RWPE2 (cell line): ENCODE data around the gene ITGAV.

ENCODE experiments used
- ATAC-seq: fragments of 200-7000 bp; cut with Tn5 transposase; 3 replicates; pipeline ENCODE4 v1.9.1; 2021; ENCODE audit warnings: low read depth
- DNase-seq: peaks from one replicate; pipeline ENCODE4 v3.0.0-alpha.2; 2020; ENCODE audit warnings: low spot score
- H3K27ac ChIP-seq: fragments of 450-650 bp; 2 replicates; pipeline ENCODE4 v1.5.1; 2017; ENCODE audit warnings: mild to moderate bottlenecking; ENCODE audit not compliant: poor library complexity, severe bottlenecking
- H3K27me3 ChIP-seq: fragments of 250-450 bp; sonication (Bioruptor Pico); 2 replicates; pipeline ENCODE4 v1.5.1; 2021; ENCODE audit warnings: mild to moderate bottlenecking, moderate library complexity; ENCODE audit not compliant: insufficient read depth, poor library complexity, severe bottlenecking
- H3K36me3 ChIP-seq: fragments of 250-450 bp; sonication (Bioruptor Pico); 2 replicates; pipeline ENCODE4 v1.5.1; 2020; ENCODE audit warnings: low read depth, mild to moderate bottlenecking, moderate library complexity
- H3K4me1 ChIP-seq: fragments of 250-450 bp; sonication (Bioruptor Pico); 2 replicates; pipeline ENCODE4 v1.5.1; 2021; ENCODE audit warnings: mild to moderate bottlenecking, moderate library complexity; ENCODE audit not compliant: insufficient read depth, poor library complexity, severe bottlenecking
- H3K4me3 ChIP-seq: fragments of 250-450 bp; sonication (Bioruptor Pico); 2 replicates; pipeline ENCODE4 v1.5.1; 2021; ENCODE audit warnings: mild to moderate bottlenecking, moderate library complexity; ENCODE audit not compliant: severe bottlenecking
- H3K9me3 ChIP-seq: fragments of 250-450 bp; sonication (Bioruptor Pico); 2 replicates; pipeline ENCODE4 v1.5.1; 2021; ENCODE audit warnings: mild to moderate bottlenecking, moderate library complexity; ENCODE audit not compliant: severe bottlenecking
- TF ChIP-seq, protein P1 (sequence below): fragments of 450-650 bp; IDR thresholded peaks from one replicate; pipeline ENCODE4 v1.5.1; 2017; ENCODE audit warnings: mild to moderate bottlenecking, moderate library complexity; ENCODE audit not compliant: poor library complexity, severe bottlenecking

The ITGAV gene

DNA sequence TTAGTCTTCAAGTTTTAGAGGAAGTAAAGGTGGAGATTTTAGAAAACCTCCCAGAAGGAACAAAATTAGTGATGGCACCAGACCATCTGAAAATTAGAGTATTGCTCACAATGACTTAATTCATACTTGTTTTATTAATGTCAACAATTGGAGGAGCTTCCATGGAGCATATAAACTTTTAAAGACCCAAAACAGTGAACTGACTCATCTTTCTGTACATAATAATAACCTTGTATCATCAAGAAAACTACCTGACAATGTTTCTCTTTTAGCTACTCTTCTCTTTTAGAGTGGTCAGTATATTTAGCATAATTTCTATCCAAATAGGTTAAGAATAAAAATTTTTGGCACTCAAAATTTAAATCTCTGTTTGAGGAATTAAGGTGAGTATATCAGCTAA, 7.2 kb upstream of the ITGAV start:
- no peaks in the 10 kb centered on the region for H3K27me3 ChIP-seq
- TF ChIP-seq, protein P1, sequence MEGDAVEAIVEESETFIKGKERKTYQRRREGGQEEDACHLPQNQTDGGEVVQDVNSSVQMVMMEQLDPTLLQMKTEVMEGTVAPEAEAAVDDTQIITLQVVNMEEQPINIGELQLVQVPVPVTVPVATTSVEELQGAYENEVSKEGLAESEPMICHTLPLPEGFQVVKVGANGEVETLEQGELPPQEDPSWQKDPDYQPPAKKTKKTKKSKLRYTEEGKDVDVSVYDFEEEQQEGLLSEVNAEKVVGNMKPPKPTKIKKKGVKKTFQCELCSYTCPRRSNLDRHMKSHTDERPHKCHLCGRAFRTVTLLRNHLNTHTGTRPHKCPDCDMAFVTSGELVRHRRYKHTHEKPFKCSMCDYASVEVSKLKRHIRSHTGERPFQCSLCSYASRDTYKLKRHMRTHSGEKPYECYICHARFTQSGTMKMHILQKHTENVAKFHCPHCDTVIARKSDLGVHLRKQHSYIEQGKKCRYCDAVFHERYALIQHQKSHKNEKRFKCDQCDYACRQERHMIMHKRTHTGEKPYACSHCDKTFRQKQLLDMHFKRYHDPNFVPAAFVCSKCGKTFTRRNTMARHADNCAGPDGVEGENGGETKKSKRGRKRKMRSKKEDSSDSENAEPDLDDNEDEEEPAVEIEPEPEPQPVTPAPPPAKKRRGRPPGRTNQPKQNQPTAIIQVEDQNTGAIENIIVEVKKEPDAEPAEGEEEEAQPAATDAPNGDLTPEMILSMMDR = no peak
- no peaks in the 10 kb centered on the region for H3K9me3 ChIP-seq
- no peaks in the 10 kb centered on the region for H3K36me3 ChIP-seq
- H3K4me3 ChIP-seq = no peak overlapping the region
- no peak overlapping the region for H3K27ac ChIP-seq
- DNase-seq = no peak
- no peaks in the 10 kb centered on the region for H3K4me1 ChIP-seq
- ATAC-seq = no peak

DNA sequence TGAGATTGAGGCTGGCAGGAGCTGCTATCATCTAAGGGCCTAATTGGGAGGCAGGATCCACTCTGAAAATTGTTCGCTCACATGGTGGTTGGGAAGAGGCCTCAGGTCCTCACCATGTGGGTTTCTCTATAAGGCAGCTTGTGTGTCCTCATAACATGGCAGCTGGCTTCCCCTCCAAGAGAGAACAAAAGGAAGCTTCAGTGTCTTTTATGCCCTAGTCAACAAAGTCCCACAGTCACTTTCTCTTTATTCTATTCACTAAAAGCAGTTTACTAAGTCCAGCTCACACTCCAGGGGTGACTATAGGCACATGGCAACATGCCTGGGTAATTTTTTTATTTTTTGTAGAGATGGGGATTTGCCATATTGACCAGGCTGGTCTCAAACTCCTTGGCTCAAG, 5.8 kb upstream of the ITGAV start:
- no peaks in the 10 kb centered on the region for H3K9me3 ChIP-seq
- peaks cover 2% of the 10 kb centered on the region for H3K4me1 ChIP-seq
- ATAC-seq (no peak), DNase-seq (no peak)
- no peaks in the 10 kb centered on the region for H3K27me3 ChIP-seq
- H3K27ac ChIP-seq = no peak overlapping the region
- H3K36me3 ChIP-seq = no peaks in the 10 kb centered on the region
- no peak overlapping the region for H3K4me3 ChIP-seq
- TF ChIP-seq, protein P1 = no peak

DNA sequence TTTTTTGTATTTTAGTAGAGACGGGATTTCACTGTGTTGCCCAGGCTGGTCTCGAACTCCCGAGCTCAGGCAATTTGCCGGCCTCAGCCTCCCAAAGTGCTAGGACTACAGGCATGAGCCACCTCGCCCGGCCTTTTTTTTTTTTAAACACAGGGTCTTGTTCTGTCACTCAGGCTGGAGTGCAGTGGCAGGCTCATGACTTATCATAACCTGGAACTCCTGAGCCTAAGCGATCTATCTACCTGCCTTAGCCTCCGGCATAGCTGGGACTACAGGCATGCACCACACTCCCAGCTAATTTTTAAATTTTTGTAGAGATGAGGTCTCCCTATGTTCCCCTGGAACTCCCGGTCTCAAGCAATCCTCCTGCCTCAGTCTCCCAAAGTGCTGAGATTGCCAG, 1.4 kb upstream of the ITGAV start:
- Histone ChIP-seq H3K27me3 (no peaks in the 10 kb centered on the region), H3K9me3 (no peaks in the 10 kb centered on the region), H3K27ac (no peak overlapping the region), H3K36me3 (no peaks in the 10 kb centered on the region), H3K4me3 (no peak overlapping the region), H3K4me1 (peaks cover 7% of the 10 kb centered on the region)
- ATAC-seq (no peak), DNase-seq (no peak)
- TF ChIP-seq, protein P1 = no peak

DNA sequence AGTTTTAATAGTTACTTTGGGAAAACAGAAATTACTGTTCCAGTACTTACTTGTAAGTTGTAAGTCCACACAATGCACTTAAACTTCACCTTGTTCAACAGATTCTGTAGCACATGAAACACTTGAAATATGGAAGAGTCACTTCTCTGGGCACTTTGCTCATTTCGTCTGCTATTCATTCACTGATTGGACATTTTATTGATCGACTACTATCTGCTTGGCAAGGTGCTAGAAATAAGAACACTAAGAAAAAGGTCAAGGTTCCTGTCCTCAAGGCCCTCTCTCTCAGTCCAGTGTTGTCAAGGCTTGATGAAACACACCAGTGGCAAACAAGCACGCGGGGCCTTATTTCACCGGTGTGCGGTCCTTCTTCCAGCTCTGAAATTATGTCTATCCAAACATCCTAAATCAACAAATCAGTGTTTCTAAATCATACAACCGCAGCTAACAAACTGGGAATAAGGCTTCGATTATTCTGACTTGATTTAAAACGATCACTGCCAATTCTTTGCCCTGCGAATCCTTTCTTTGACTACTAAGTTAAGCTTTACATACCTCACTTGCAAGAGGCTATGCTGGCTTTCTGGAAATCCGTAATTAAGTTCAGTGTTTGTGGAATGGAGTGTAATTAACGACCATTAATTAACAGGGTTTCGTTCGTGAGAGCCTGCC, 780 bp upstream of the ITGAV start:
- Histone ChIP-seq H3K27me3 (no peaks in the 10 kb centered on the region), H3K36me3 (no peaks in the 10 kb centered on the region), H3K9me3 (no peaks in the 10 kb centered on the region), H3K27ac (peak overlapping the region; percentile 75), H3K4me1 (peaks cover 7% of the 10 kb centered on the region), H3K4me3 (peak overlapping the region; percentile 83)
- DNase-seq (no peak), ATAC-seq (no peak)
- TF ChIP-seq, protein P1 = no peak

DNA sequence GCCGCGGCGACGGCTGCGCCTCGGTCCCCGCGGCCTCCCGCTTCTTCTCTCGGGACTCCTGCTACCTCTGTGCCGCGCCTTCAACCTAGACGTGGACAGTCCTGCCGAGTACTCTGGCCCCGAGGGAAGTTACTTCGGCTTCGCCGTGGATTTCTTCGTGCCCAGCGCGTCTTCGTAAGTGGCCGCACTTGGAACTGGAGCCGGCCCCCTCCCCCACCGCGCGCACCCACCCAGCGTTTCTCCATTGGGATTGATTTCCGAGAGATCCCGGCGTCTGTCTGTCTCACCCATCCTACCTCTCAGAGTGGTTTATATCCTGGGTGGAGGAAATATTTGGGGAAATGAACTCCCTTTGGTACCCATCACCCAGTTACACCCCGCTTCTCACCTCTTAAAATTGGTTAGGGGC, 498 bp downstream of the ITGAV start:
- DNase-seq (no peak), ATAC-seq (no peak; the same call in 2 of the 3 replicates)
- H3K36me3 ChIP-seq = no peaks in the 10 kb centered on the region
- no peaks in the 10 kb centered on the region for H3K9me3 ChIP-seq
- H3K27me3 ChIP-seq = no peaks in the 10 kb centered on the region
- TF ChIP-seq, protein P1 = peak; percentile 2
- H3K4me3 ChIP-seq = peak overlapping the region; percentile 83
- peaks cover 12% of the 10 kb centered on the region for H3K4me1 ChIP-seq
- peak overlapping the region; percentile 75 for H3K27ac ChIP-seq
